Ectodermal cell (in vitro differentiated cells): ENCODE measurements around the gene TSHZ2.

Experiments used
- H3K27ac ChIP-seq: 2 replicates; pipeline ENCODE4 v1.7.0; 2013; ENCODE audit warnings: mild to moderate bottlenecking, low read depth, low read length; ENCODE audit not compliant: insufficient read depth, poor library complexity, severe bottlenecking
- H3K27me3 ChIP-seq: 2 replicates; pipeline ENCODE4 v1.7.0; 2013; ENCODE audit warnings: mild to moderate bottlenecking, low read length; ENCODE audit not compliant: insufficient read depth, control insufficient read depth, poor library complexity, severe bottlenecking
- H3K36me3 ChIP-seq: one replicate; pipeline ENCODE4 v1.7.0; 2013; ENCODE audit warnings: low read length; ENCODE audit not compliant: control insufficient read depth, insufficient read depth
- H3K4me1 ChIP-seq: one replicate; pipeline ENCODE4 v1.7.0; 2013; ENCODE audit warnings: low read length; ENCODE audit not compliant: control insufficient read depth, insufficient read depth
- H3K4me3 ChIP-seq: 2 replicates; pipeline ENCODE4 v1.7.0; 2013; ENCODE audit warnings: low read depth, low read length, control low read depth; ENCODE audit not compliant: insufficient read depth
- H3K9me3 ChIP-seq: 2 replicates; pipeline ENCODE4 v1.7.0; 2013; ENCODE audit warnings: mild to moderate bottlenecking, low read length, moderate library complexity; ENCODE audit not compliant: control insufficient read depth
- WGBS, 2 experiments: methylation state at CpG; one replicate each; pipeline ENCODE4 v1.1.7; 2013; ENCODE audit warnings: missing lambda C conversion rate in 2 of 2; 5-methylcytosine and 5-hydroxymethylcytosine counted together

Gene TSHZ2

DNA sequence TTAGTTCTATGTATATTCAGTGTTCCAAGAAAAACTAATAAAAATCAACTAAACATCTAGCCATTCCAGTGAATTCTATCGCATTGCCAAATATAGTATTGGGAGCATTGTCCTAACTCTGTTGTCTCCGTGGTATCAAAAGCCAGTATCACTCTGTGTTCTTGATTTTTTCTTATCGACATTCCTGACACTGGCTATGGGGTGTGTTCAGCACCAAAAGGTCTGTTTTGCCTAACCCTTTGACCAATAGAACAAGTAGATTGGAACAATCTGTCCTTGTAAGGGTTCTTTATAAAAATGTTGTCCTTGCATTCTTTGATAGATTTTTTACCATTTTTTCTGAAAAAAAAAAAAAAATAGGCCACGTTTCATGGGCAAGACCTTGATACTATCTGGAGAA lies 161.5 kb downstream of the TSHZ2 start:
- Histone ChIP-seq H3K27ac (no peak overlapping the region), H3K4me1 (peaks cover 5% of the 10 kb centered on the region), H3K9me3 (no peaks in the 10 kb centered on the region), H3K27me3 (no peaks in the 10 kb centered on the region), H3K36me3 (no peaks in the 10 kb centered on the region), H3K4me3 (no peak overlapping the region)
- WGBS, 2 experiments = 94 to 95% methylated on average over 4 of the region's 4 CpGs

DNA sequence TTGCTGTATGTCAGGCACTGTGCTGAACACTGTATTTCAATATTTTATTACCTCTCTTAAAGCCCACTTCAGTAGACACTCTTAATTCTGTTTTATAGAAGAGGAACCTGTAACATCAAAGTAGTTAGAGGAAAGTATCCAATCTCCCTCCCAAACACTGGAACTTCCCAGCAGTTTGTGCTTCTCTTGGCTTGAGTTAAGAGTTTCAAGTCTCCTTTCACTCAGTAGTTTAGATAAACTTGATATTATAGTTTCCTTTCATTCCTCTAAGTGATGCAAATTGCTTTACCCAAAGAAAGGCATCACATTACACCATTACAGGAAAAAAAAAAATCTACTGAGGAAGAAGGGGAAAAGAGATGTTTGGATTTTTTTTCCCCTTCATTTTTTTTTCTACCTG lies 164.3 kb downstream of the TSHZ2 start:
- Histone ChIP-seq H3K36me3 (no peaks in the 10 kb centered on the region), H3K9me3 (no peaks in the 10 kb centered on the region), H3K4me1 (peaks cover 8% of the 10 kb centered on the region), H3K27ac (no peak overlapping the region), H3K4me3 (no peak overlapping the region), H3K27me3 (no peaks in the 10 kb centered on the region)

DNA sequence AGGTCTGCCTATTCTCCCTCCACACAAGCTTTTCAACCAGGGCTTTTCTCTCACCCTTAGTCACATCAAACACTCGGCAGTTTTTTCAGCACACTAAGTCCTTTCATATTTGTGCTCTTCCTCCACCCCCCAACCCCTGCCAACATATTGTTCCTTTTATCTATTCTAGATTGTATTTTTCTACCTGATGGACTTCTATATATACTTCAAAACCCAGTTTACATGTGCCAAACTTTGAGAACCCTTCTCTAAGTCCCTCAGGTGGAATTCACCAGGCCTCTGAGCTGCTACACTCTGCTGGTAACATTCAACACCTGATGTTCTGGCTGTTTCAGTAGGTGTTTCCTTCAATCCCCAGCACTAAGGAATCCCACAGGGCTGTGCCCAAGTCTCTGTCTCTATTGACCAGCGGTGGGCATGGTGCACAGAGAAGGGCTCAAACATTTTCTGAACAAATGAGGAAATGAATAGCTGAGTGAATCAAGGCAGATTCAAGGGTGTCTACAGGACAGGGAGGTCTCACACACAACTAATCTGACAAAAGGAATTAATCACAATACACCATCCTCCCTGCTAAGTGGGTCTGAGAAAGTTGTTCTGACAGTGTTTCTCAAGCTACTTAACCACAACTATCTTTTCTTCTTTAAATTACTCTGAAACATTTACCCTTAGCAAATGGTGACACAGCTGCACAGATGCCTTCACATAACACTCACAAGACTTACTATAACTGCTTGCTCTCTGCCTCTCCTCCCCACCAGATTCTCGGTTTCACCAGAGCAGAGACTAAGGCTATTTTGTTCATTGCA lies 166.5 kb downstream of the TSHZ2 start:
- peaks cover 8% of the 10 kb centered on the region for H3K4me1 ChIP-seq
- 90 to 92% methylated on average over 3 of the region's 3 CpGs for WGBS, 2 experiments

DNA sequence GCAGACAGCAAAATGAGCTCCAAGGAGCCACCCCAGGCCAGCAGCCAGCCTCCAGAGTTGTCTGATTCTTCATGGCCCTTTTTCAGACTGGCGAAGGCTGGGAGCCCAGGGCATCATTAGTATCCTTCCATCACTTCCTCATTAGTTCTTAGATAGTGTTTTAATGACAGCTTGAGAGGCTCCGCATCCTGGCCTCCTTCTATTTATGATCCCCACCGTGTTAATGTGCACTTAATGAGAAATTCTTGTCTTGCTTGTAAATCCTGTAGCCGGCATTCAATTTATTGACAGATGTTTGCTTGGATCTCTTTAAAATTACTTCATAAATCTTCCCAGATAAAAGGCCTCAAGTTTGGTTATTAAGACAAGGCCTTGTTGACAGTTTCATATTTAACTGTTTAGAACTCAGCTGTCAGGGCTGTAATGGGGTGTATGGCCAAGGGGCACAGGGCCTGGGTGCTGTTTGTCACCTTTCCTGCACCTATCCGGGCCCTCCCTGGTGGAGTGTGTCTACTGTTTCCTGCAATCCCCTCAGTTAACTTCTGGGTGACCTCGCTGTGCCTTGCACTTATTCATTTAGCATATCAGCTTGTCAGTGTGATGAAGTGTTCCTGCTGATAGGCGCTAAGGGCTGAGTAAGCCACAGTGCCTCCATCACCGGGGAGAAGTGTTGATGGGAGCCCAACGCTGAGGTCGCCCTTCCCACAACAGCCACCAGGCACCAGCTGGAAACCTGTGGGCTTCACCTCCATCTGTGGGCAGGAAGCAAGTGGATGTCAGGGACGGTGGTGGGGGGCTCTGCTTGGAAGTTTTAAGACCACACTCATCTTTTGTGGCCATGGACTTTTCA lies 169.3 kb downstream of the TSHZ2 start:
- Histone ChIP-seq H3K27ac (no peak overlapping the region), H3K36me3 (no peaks in the 10 kb centered on the region), H3K4me3 (no peak overlapping the region), H3K9me3 (no peaks in the 10 kb centered on the region), H3K27me3 (no peaks in the 10 kb centered on the region), H3K4me1 (peaks cover 8% of the 10 kb centered on the region)
- 93 to 94% methylated on average over 10 to 11 of the region's 11 CpGs for WGBS, 2 experiments

More for the DNA sequence above, 166.5 kb downstream of the TSHZ2 start:
- no peaks in the 10 kb centered on the region for H3K36me3 ChIP-seq
- H3K27ac ChIP-seq = no peak overlapping the region
- no peaks in the 10 kb centered on the region for H3K9me3 ChIP-seq
- no peak overlapping the region for H3K4me3 ChIP-seq
- no peaks in the 10 kb centered on the region for H3K27me3 ChIP-seq

DNA sequence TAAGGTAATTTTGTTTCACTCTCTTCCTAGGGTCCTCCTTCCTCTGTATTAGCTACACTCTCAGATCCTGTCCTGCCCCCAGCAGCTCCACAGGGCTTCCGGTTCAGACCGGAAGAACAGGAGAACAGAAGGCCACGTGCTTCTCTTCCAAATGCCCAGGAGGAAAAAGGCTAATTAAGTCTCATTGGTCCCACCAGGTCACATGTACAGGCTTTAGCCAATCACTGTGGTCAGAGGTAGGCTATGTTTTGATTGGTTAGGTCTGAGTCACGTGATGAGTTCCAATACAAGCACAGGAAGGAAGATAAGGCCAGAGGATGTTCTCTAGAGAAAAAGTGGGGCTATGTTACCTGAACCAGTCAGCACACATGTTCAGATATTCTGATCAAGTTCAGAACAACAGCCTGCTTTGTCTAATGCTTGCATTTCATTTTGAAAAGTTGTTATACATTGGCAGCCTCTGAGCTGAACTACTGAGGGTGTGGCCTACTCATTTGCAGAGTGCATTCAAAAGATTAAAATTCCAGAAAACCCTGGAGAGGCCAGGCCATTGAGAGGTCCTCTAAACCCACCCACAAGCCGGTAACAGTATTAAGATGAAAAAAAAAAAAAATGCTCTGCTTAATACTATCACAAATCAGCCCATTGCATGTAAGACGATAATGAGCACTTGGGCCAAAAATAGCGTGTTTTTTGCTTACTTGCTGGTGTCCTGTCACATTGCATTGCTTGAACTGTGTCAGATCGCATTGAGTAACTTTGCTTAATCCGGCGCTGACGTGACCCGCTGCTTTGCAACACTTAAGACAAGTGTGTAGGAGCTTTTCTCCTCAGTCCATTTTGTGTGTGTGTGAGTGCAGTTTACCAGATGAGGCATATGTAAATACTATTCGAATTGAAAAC lies 170.3 kb downstream of the TSHZ2 start:
- Histone ChIP-seq H3K4me1 (peaks cover 5% of the 10 kb centered on the region), H3K9me3 (no peaks in the 10 kb centered on the region), H3K27ac (no peak overlapping the region), H3K36me3 (no peaks in the 10 kb centered on the region), H3K4me3 (no peak overlapping the region), H3K27me3 (no peaks in the 10 kb centered on the region)
- WGBS, 2 experiments = 96 to 97% methylated on average over 12 to 13 of the region's 13 CpGs

DNA sequence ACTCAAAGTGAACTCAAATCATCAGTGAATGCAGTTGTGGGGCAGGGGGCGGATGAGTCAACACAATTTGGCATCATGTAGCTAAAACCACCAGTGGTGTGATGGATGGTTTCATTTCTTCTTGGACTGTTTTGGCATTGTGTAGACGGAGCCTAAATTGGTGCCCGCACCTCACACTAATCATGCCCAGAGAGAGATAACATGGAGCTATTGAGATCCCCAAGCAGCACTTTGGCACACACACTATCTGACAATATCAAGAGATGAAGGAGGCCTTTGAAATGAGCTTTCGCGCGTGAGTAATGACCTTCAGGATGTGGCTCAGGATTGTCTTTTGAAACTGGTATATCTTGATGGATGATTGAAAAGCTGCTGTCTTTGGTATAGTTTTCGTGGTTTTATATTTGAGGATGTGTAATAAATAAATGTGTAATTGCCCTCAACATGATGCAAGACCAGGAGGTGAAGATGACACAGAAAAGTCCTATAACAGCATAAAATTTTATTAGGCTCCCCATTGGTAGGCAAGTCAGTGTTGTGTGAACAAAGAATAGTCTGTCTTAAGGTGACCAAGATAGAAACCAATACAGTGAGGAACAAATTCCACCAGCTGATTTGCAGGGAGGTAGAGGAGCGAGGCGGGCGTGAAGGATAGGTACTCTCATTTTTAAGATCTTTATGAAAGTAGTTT lies 174.2 kb downstream of the TSHZ2 start:
- H3K4me1 ChIP-seq = peaks cover 17% of the 10 kb centered on the region
- H3K9me3 ChIP-seq = no peaks in the 10 kb centered on the region
- no peaks in the 10 kb centered on the region for H3K27me3 ChIP-seq
- H3K4me3 ChIP-seq = no peak overlapping the region
- H3K36me3 ChIP-seq = no peaks in the 10 kb centered on the region
- H3K27ac ChIP-seq = no peak overlapping the region
- WGBS, 2 experiments = 96% methylated on average over 10 of the region's 10 CpGs

DNA sequence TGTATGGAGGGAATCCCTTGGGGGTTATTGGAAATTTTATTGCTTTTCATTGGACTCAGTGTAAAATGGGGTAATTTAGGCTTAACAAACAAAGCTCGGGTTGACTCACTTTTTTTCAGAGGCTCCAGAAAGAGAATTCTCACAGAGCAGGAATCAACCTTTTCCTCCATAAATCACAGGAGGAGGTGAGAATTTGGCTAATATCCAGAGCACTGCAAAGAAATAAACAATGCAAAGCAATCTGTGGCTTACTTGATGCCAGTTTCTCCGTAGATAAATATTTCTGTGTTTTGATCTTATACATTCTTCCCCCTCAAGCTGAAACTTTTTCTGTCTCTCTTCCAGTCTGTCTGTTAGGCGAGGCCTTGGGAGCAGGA lies 176.6 kb downstream of the TSHZ2 start:
- H3K4me3 ChIP-seq = no peak overlapping the region
- peaks cover 17% of the 10 kb centered on the region for H3K4me1 ChIP-seq
- WGBS, 2 experiments = 75 to 85% methylated on average over 2 to 3 of the region's 3 CpGs
- H3K27me3 ChIP-seq = no peaks in the 10 kb centered on the region
- H3K27ac ChIP-seq = no peak overlapping the region
- H3K9me3 ChIP-seq = no peaks in the 10 kb centered on the region
- no peaks in the 10 kb centered on the region for H3K36me3 ChIP-seq

DNA sequence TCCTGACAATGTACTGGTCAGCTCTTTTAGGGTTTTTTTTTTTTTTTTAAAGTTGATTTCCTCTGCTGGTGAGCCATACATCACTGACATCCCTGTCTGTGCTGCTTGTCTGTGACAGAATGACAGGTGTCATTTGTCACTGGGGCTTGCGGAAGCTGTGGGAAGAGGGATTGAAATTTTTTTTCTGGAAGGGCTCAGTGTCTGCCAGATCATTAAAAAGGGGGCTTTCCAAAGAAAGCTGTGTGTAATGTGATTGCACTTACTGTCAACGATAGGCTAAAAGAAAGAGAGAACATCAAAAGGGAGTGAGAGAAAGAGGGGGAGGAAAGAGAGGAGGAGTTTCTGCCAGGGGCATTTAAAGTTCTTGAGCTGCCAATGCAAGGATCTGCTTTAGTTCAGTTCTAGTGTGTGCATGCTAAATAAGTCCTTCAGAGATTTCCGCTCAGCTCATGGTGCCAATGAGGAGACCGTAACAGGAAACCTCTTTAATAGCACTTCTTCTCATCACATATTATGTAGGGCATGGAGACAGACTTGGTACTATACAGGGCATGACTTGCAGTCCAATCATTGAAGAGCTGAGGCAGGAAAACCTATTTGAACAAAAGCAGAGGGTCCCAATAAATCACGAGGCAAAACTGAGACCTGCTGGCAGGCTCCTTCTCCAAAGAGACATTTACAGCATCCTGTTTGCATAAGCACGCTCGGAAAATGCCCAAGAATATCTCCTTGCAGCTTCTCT lies 177.2 kb downstream of the TSHZ2 start:
- 73 to 77% methylated on average over 7 of the region's 7 CpGs for WGBS, 2 experiments
- H3K36me3 ChIP-seq = no peaks in the 10 kb centered on the region
- H3K27ac ChIP-seq = no peak overlapping the region
- no peak overlapping the region for H3K4me3 ChIP-seq
- H3K4me1 ChIP-seq = peaks cover 17% of the 10 kb centered on the region
- no peaks in the 10 kb centered on the region for H3K27me3 ChIP-seq
- H3K9me3 ChIP-seq = no peaks in the 10 kb centered on the region

DNA sequence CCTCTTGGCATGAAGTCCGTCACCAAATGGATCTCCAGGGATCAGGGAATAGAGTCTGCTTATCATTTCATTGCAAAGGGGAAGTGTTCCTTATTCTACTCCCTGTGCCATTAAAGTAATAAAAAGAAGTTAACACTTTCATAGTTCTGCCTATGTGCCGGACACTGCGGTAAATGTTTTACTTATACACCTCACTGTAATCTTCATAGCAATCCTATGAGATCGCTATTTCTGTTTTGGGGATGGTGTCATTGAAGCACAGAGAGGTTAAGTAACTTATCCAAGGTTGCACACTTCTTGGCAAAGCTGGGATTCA lies 177.7 kb downstream of the TSHZ2 start:
- no peaks in the 10 kb centered on the region for H3K27me3 ChIP-seq
- peaks cover 17% of the 10 kb centered on the region for H3K4me1 ChIP-seq
- 97% methylated on average over 4 of the region's 4 CpGs for WGBS, 2 experiments
- H3K9me3 ChIP-seq = no peaks in the 10 kb centered on the region
- H3K4me3 ChIP-seq = no peak overlapping the region
- H3K27ac ChIP-seq = no peak overlapping the region
- no peaks in the 10 kb centered on the region for H3K36me3 ChIP-seq
